Adipose tissue (tissue), 3 donors: Measurements from ENCODE around the gene POP7. TPM values are rescaled to one million over a fixed set of nuclear protein-coding genes. Genes with fewer than 3 reads are reported as not detected.
"Not testable (repeated sequence)": the region's sequence is repeated elsewhere in the genome, so short reads cannot be mapped to it uniquely, and the experiment has no call there.

Source experiments
- H3K27ac ChIP-seq: one replicate; pipeline ENCODE4 v1.5.1; 2013; ENCODE audit warnings: low read depth, low read length
- WGBS, 3 donors: extraction: QIAGEN DNeasy Blood & Tissue Kit; methylation state at CpG; one replicate each; pipeline ENCODE4 v1.1.7; 2013; 5-methylcytosine and 5-hydroxymethylcytosine counted together
- polyA plus RNA-seq, 3 donors: library from polyadenylated mRNA; stranded (reverse); fragments of 200-250 nt; gene quantifications; one replicate each; pipeline ENCODE4 v1.2.3, GENCODE V29; 2013
- donor health status: healthy with polysubstance abuse.
- donor health status: Bipolar disorder and iron deficiency.
- donor health status: healthy.

POP7 gene
- 10 to 100 TPM; 25.2 to 31.3 (median 27.4) TPM for polyA plus RNA-seq

GRCh38 chr7:100705753-100706671 is at the start of gene POP7:
TSS of gene POP7 (plus strand) at chr7:100706121. CDS start at chr7:100706831, 710 bp downstream.
- WGBS, 3 donors, result 0 to 1% (median 0%) methylated on average over 83 to 86 of the region's 86 CpGs
- H3K27ac ChIP-seq, result no peak within 1 kb of the TSS

- H3K27ac ChIP-seq, result not testable (repeated sequence)
- 72 to 83% (median 75%) methylated on average over 12 of the region's 12 CpGs for WGBS, 3 donors
These were observed 43.6 kb upstream of the POP7 start for GRCh38 chr7:100662194-100662776.

GRCh38 chr7:100665168-100665726 is 40.7 kb upstream of the POP7 start:
- WGBS, 3 donors, result 97% methylated on average over 5 of the region's 5 CpGs

DNA sequence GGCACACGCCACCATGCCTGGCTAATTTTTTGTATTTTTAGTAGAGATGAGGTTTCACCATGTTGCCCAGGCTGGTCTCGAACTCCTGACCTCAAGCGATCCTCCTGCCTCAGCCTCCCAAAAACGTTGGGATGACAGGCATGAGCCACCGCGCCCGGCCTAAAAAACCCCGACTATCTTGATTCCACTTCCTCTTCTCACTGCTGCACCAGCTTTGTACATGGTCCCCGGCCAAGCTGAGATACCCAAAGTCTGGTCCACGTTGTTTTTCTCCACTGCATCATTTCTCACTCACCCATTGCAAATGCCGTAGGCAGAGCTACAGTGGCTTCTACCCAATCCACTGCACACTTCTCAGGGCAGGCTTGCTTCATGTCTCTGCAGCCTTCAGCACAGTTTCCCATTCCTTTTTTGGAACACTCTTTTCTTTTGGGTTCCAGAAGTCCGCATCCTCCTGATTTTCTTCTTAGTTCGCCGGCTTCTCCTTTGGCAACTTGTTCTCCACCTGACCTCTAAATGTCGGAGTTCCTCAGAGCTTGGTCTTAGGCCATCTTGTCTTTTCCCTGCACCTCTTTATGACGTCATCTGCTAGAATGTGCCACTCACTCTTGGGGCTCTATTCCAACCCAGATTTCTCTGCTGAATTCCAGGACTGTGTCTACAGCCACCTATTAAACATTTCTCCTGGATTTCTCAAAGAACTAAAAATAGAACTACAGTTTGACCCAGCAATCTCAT is 38.4 kb upstream of the POP7 start:
- WGBS, 3 donors, result 79 to 84% (median 80%) methylated on average over 16 of the region's 16 CpGs
- H3K27ac ChIP-seq, result no peak overlapping the region

More at GRCh38 chr7:100665168-100665726, 40.7 kb upstream of the POP7 start:
- H3K27ac ChIP-seq, result no peak overlapping the region

- no peak overlapping the region for H3K27ac ChIP-seq
- WGBS, 3 donors, result 76 to 97% (median 94%) methylated on average over 2 of the region's 2 CpGs
These were observed 37.9 kb upstream of the POP7 start for GRCh38 chr7:100668069-100668449.

- not testable (repeated sequence) for H3K27ac ChIP-seq
- WGBS, 3 donors, result 94 to 95% (median 94%) methylated on average over 12 of the region's 12 CpGs
These were observed 36.8 kb upstream of the POP7 start for GRCh38 chr7:100669106-100669505.

- WGBS, 3 donors, result 65 to 68% (median 68%) methylated on average over 8 of the region's 8 CpGs
- no peak overlapping the region for H3K27ac ChIP-seq
These were observed 35.8 kb upstream of the POP7 start for GRCh38 chr7:100670074-100670473.

DNA sequence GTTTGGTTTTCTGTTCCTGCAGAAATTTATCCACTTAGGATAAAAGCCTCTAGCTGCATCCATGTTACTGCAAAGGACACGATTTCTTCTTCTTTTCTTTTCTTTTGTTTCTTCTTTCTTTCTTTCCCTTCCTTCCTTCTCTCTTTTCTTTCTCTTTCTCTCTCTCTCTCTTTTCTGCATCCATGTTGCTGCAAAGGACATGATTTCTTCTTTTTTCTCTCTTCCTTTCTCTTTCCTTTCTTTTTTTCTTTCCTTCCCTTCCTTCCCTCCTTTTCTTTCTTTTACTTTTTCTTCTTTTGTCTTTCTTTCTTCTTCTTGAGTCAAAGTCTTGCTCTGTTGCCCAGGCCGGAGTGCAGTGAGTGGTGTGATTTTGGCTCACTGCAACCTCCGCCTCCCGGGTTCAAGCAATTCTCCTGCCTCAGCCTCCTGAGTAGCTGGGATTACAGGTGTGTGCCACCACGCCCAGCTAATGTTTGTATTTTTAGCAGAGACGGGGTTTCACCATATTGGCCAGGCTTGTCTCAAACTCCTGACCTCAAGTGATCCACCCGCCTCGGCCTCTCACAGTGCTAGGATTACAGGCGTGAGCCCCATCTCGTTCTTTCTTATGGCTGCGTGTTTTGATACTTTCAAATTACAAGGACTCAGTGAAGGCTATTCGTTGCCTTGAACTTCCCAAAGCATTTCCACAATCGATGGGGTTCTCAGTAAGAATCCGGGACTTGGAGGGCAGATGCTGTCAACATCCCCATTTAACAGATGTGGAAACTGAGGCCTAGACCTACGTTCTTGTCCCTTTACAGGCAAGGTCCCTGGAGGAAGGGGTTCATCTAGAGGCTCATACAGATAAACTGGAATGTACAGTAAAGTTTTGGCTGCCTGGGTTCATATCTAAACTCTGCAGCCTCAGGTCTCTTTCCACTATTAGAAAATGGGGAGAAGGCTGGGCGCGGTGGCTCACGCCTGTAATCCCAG is 34.3 kb upstream of the POP7 start:
- 92 to 94% (median 93%) methylated on average over 18 of the region's 18 CpGs for WGBS, 3 donors
- no peak overlapping the region for H3K27ac ChIP-seq

DNA sequence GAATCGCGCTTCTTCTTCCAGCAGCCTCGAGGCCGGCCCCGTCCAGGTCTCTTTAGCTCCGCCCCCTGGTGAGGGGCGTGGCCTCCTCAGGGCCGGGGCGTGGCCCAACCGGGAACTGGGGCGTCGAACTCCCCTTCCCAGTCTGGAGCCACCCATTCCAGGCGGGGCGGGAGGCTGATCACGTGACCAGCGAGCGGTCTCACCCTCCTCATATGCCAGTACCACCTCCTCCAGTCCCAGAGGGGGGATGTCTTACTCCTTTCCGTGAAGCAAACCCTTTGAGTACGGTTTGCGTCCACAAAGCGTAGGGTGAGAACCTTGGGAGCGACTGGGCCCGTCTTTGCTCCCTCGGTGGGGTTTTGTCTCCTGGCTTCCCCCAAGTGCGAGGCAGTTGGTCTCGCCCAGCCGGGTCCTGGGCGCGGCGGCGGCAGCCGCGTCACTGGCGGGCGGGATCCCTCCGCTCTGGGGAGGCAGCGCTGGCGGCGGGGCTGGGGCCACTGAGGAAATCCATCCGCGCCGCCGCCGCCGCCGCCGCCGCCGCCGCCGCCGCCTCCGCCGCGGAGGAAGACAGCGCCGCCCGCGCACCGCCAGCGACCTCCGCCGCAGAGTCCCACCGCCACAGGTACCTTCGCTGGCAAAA is 32.5 kb upstream of the POP7 start, which contains the start of gene GNB2:
GNB2 (plus strand) TSS at position 439 of the 640 bp plus-strand sequence. CDS start 2,526 bp downstream, outside the sequence.
- H3K27ac ChIP-seq, result peak within 1 kb of the TSS; percentile 96
- WGBS, 3 donors, result 0% methylated on average over 42 to 65 of the region's 65 CpGs

- WGBS, 3 donors, result 1% methylated on average over 32 to 34 of the region's 34 CpGs
These were observed 31.9 kb upstream of the POP7 start for GRCh38 chr7:100673942-100674410.

DNA sequence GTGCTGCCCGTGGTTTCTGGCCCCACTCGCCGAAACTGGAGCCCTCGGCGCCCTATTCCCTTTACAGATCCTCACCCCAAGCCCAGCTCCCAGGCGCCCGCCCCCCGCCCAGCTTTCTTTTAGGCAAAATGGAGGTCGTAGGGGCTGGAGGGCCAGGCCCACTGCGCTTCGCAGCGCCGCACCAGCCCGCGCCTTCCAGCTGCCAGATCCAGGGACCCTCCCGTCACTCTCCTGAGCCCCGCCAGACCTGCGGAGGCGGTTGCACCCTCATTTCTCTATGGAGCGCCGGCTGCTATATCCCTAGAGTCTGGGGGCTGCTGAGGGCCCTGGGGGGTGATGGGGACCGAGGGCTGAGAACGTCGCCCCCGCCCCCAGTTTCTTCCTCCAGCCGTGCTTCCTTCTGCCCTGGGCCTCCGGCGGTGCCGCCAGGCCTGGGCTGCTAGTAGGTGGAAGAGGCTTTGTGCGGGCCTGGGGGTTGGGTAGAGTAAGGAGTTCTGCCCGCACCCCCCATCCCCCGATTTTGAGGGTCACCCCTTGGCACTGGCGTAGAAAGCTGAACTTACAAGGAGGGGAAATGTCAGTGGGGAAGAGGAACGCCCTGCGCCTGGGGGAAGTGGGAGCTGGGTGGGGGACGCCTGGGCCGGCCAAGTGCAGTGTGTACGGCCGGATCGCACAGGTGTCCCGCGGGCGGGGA is 31.4 kb upstream of the POP7 start:
- peak overlapping the region; percentile 96 for H3K27ac ChIP-seq
- WGBS, 3 donors, result 0% methylated on average over 38 to 43 of the region's 43 CpGs

More at GRCh38 chr7:100673942-100674410, 31.9 kb upstream of the POP7 start:
- H3K27ac ChIP-seq, result peak overlapping the region; percentile 96

DNA sequence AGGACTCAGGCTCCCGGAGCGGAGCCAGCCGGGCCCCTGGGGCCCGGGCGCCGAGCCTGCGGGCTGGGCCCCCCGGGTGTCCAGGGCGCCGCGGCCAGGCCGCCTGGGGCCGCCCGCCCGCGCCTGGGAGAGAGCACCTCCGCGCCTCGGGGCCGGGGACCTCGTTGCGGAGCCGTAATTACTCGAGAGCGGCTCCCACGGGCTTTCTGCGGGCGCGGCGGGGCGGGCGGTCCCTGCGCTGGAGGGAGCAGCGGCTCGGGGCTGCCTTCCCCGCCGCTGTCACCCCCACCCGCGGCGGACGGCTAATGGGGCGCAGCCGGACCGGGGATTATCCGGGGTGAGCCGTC is 30.8 kb upstream of the POP7 start:
- 0% methylated on average over 37 to 46 of the region's 46 CpGs for WGBS, 3 donors
- H3K27ac ChIP-seq, result peak overlapping the region; percentile 96

GRCh38 chr7:100675581-100676350 is 30.2 kb upstream of the POP7 start:
- WGBS, 3 donors, result 1 to 6% (median 2%) methylated on average over 39 to 59 of the region's 59 CpGs
- H3K27ac ChIP-seq, result peak overlapping the region; percentile 96

- WGBS, 3 donors, result 81 to 85% (median 81%) methylated on average over 23 of the region's 23 CpGs
- peak overlapping the region; percentile 40 for H3K27ac ChIP-seq
These were observed 29.2 kb upstream of the POP7 start for GRCh38 chr7:100676501-100677306.
